ENCODE results near the gene ZNRF2. TPM values are rescaled to one million over a fixed set of nuclear protein-coding genes. Genes with fewer than 3 reads are reported as not detected.

ZNRF2 gene
- total RNA-seq, 1 donor from 2014 or later = 37.7 TPM

- Mint-ChIP-seq H3K9me3 (no peaks in the 10 kb centered on the region), H3K4me1 (peaks cover 13% of the 10 kb centered on the region), H3K27ac (no peak overlapping the region), H3K36me3 (no peaks in the 10 kb centered on the region), H3K4me3 (no peak overlapping the region), H3K27me3 (ENCODE audit: insufficient read depth, low read depth) (peaks cover 2% of the 10 kb centered on the region)
- H3K36me3 ChIP-seq = no peaks in the 10 kb centered on the region
- H3K79me2 ChIP-seq (ENCODE audit: low read depth) = no peaks in the 10 kb centered on the region
- H3K4me2 ChIP-seq = no peak overlapping the region
- no peak overlapping the region for H3K9ac ChIP-seq
- no peaks in the 10 kb centered on the region for H3K27me3 ChIP-seq
- no peak overlapping the region for H3K27ac ChIP-seq
- H3K9me3 ChIP-seq (ENCODE audit: low read depth) = no peaks in the 10 kb centered on the region
- peaks cover 16% of the 10 kb centered on the region for H3F3A ChIP-seq (ENCODE audit: low read depth)
- H3K4me1 ChIP-seq = peaks cover 16% of the 10 kb centered on the region
- TF ChIP-seq EZH2 (IDR thresholded peaks at IDR 0.05) (no peak), CTCF (IDR thresholded peaks at IDR 0.05) (no peak), EZH2phosphoT487 (IDR thresholded peaks at IDR 0.05) (no peak)
- no peak overlapping the region for H2AFZ ChIP-seq (replicated peaks)
- DNase-seq (ENCODE audit: low spot score) = no peak
- H4K20me1 ChIP-seq (ENCODE audit: low read depth) = no peaks in the 10 kb centered on the region
- H3K4me3 ChIP-seq = no peak overlapping the region
Measured at GRCh38 chr7:30278849-30279652, 5.3 kb upstream of the ZNRF2 start.

GRCh38 chr7:30279653-30279904 lies 4.8 kb upstream of the ZNRF2 start:
- TF ChIP-seq CTCF (IDR thresholded peaks at IDR 0.05) (no peak), EZH2 (IDR thresholded peaks at IDR 0.05) (no peak), EZH2phosphoT487 (IDR thresholded peaks at IDR 0.05) (no peak)
- H3K36me3 Mint-ChIP-seq = no peaks in the 10 kb centered on the region
- no peak overlapping the region for H3K9ac ChIP-seq
- H3K27me3 ChIP-seq = no peaks in the 10 kb centered on the region
- H3K27ac Mint-ChIP-seq = no peak overlapping the region
- no peak overlapping the region for H3K4me2 ChIP-seq
- no peak for DNase-seq (ENCODE audit: low spot score)
- no peak overlapping the region for H3K4me3 ChIP-seq
- H3K4me3 Mint-ChIP-seq = no peak overlapping the region
- H3K36me3 ChIP-seq = no peaks in the 10 kb centered on the region
- no peak overlapping the region for H3K27ac ChIP-seq
- H3K9me3 Mint-ChIP-seq = no peaks in the 10 kb centered on the region
- peaks cover 13% of the 10 kb centered on the region for H3K4me1 Mint-ChIP-seq
- H4K20me1 ChIP-seq (ENCODE audit: low read depth) = no peaks in the 10 kb centered on the region
- H3K27me3 Mint-ChIP-seq (ENCODE audit: insufficient read depth, low read depth) = peaks cover 2% of the 10 kb centered on the region
- no peaks in the 10 kb centered on the region for H3K9me3 ChIP-seq (ENCODE audit: low read depth)
- no peak overlapping the region for H2AFZ ChIP-seq (replicated peaks)
- H3F3A ChIP-seq (ENCODE audit: low read depth) = peaks cover 18% of the 10 kb centered on the region
- no peaks in the 10 kb centered on the region for H3K79me2 ChIP-seq (ENCODE audit: low read depth)
- peaks cover 16% of the 10 kb centered on the region for H3K4me1 ChIP-seq

GRCh38 chr7:30280631-30281030 lies 3.8 kb upstream of the ZNRF2 start:
- Histone ChIP-seq H3K4me2 (peak overlapping the region; percentile 39), H3K9me3 (ENCODE audit: low read depth) (no peaks in the 10 kb centered on the region), H3K79me2 (ENCODE audit: low read depth) (peaks cover 1% of the 10 kb centered on the region), H3K9ac (no peak overlapping the region), H3K4me3 (no peak overlapping the region), H3K4me1 (peaks cover 16% of the 10 kb centered on the region), H3K27me3 (no peaks in the 10 kb centered on the region), H2AFZ (replicated peaks) (no peak overlapping the region), H3F3A (ENCODE audit: low read depth) (peaks cover 23% of the 10 kb centered on the region), H4K20me1 (ENCODE audit: low read depth) (peaks cover under 1% of the 10 kb centered on the region), H3K36me3 (no peaks in the 10 kb centered on the region), H3K27ac (no peak overlapping the region)
- H3K4me3 Mint-ChIP-seq = no peak overlapping the region
- TF ChIP-seq EZH2phosphoT487 (IDR thresholded peaks at IDR 0.05) = no peak
- TF ChIP-seq EZH2 (IDR thresholded peaks at IDR 0.05) = no peak
- TF ChIP-seq CTCF (IDR thresholded peaks at IDR 0.05) = no peak
- no peaks in the 10 kb centered on the region for H3K9me3 Mint-ChIP-seq
- no peaks in the 10 kb centered on the region for H3K36me3 Mint-ChIP-seq
- peaks cover 2% of the 10 kb centered on the region for H3K27me3 Mint-ChIP-seq (ENCODE audit: insufficient read depth, low read depth)
- peaks cover 13% of the 10 kb centered on the region for H3K4me1 Mint-ChIP-seq
- no peak overlapping the region for H3K27ac Mint-ChIP-seq
- DNase-seq (ENCODE audit: low spot score) = peak; percentile 50

Measured in neural progenitor cell (in vitro differentiated cells).